ENCODE results near the gene RPS6KA2.

- TF ChIP-seq CTCF (IDR thresholded peaks at IDR 0.05): no peak
- no peak for TF ChIP-seq EZH2 (IDR thresholded peaks at IDR 0.05; ENCODE audit: borderline replicate concordance, insufficient read depth, low read depth, low read length, poor library complexity, severe bottlenecking)
Measured at GRCh38 chr6:166587631-166588413, 39.2 kb downstream of the RPS6KA2 start.

All from B cell (primary cell).